ENCODE results near the gene TNNC2. TPM values are rescaled to one million over a fixed set of nuclear protein-coding genes. Genes with fewer than 3 reads are reported as not detected.
A peak's percentile ranks its signal among the peaks of the same experiment; 100 is the strongest.

Gene TNNC2
- total and polyA plus RNA-seq, 2 donors from 2014 or later = 1.9 TPM; not detected in 1

DNA sequence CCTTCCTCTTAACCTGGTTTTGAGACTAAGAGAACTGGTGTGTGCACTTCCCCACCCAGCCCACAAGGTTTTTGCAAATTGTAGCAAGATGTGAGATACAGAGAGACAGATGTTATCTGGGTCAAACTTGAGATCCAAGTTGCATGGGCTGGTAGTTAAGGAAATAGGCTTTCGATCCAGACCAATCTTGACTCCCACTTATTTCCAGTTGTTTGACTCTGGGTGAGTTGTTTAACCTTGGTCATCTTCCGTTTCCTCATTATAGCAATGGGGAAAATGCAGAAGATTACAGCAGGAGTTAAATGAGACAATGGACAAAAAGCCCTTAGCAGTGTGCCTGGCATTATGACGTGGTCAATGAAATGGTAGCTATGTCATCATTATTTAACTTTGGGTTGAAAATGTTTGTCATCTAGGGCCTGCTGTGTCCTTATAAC is 8.2 kb upstream of the TNNC2 start:
- peaks cover 4 to 16% (median 5%) of the 10 kb centered on the region in 3 donors for H3K4me1 ChIP-seq (ENCODE audit: control insufficient read depth in 2 of 3, insufficient read depth in 2 of 3, low read depth in 1 of 3, low read length in 3 of 3)
- peak overlapping the region in 2 of 3 donors; percentile 18 to 64 for H3K4me3 ChIP-seq (ENCODE audit: low read length in 3 of 3)
- peak overlapping the region in 1 of 3 donors; percentile 80 for H3K9ac ChIP-seq (ENCODE audit: low read length in 3 of 3)
- H3K27ac ChIP-seq (ENCODE audit: low read depth in 2 of 2, low read length in 2 of 2) = no peak overlapping the region
- H3K27me3 ChIP-seq (ENCODE audit: control insufficient read depth, insufficient read depth, low read length) = no peaks in the 10 kb centered on the region
- FAIRE-seq (no peak), DNase-seq (no peak)
- no peaks in the 10 kb centered on the region for H3K9me3 ChIP-seq (ENCODE audit: control insufficient read depth in 2 of 3, insufficient read depth in 1 of 3, low read length in 3 of 3)
- peaks cover 0 to 8% (median 0%) of the 10 kb centered on the region in 3 donors for H3K36me3 ChIP-seq (ENCODE audit: control insufficient read depth in 2 of 3, insufficient read depth in 3 of 3, low read length in 3 of 3)
- TF ChIP-seq, protein P1, sequence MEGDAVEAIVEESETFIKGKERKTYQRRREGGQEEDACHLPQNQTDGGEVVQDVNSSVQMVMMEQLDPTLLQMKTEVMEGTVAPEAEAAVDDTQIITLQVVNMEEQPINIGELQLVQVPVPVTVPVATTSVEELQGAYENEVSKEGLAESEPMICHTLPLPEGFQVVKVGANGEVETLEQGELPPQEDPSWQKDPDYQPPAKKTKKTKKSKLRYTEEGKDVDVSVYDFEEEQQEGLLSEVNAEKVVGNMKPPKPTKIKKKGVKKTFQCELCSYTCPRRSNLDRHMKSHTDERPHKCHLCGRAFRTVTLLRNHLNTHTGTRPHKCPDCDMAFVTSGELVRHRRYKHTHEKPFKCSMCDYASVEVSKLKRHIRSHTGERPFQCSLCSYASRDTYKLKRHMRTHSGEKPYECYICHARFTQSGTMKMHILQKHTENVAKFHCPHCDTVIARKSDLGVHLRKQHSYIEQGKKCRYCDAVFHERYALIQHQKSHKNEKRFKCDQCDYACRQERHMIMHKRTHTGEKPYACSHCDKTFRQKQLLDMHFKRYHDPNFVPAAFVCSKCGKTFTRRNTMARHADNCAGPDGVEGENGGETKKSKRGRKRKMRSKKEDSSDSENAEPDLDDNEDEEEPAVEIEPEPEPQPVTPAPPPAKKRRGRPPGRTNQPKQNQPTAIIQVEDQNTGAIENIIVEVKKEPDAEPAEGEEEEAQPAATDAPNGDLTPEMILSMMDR (IDR thresholded peaks at IDR 0.05; ENCODE audit: borderline replicate concordance, extremely low read depth, insufficient read depth) = no peak
- intact Hi-C loops (cut with DNase I) = no loop called here

DNA sequence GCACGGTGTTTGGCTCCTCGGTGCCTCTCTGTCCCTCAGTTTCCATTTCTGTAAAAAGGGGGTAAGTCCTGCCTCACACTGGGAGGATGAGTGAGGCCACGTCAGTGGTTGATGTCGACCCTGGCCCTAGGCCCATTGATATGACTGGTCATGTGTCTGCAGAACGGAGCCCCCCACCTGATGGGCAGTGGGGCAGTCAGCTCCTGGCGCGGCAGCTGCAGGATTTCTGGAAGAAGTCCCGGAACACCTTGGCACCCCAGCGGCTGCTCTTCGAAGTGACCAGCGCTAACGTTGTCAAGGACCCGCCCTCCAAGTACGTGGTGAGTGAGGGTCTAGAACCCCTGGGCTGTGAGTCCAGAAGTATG is 7.7 kb upstream of the TNNC2 start:
- intact Hi-C loops (cut with DNase I) = no loop called here
- H3K4me3 ChIP-seq (ENCODE audit: low read length in 3 of 3) = peak overlapping the region; percentile 53 to 73 (median 64)
- H3K36me3 ChIP-seq (ENCODE audit: control insufficient read depth in 2 of 3, insufficient read depth in 3 of 3, low read length in 3 of 3) = peaks cover 0 to 8% (median 0%) of the 10 kb centered on the region in 3 donors
- peaks cover 4 to 16% (median 5%) of the 10 kb centered on the region in 3 donors for H3K4me1 ChIP-seq (ENCODE audit: control insufficient read depth in 2 of 3, insufficient read depth in 2 of 3, low read depth in 1 of 3, low read length in 3 of 3)
- peak overlapping the region in 1 of 2 donors; percentile 95 for H3K27ac ChIP-seq (ENCODE audit: low read depth in 2 of 2, low read length in 2 of 2)
- DNase-seq = peak in 1 of 5 donors; percentile 67
- H3K9me3 ChIP-seq (ENCODE audit: control insufficient read depth in 2 of 3, insufficient read depth in 1 of 3, low read length in 3 of 3) = no peaks in the 10 kb centered on the region
- H3K9ac ChIP-seq (ENCODE audit: low read length in 3 of 3) = peak overlapping the region; percentile 12 to 80 (median 20)
- FAIRE-seq = no peak
- TF ChIP-seq, protein P1 (IDR thresholded peaks at IDR 0.05; ENCODE audit: borderline replicate concordance, extremely low read depth, insufficient read depth) = no peak
- no peaks in the 10 kb centered on the region for H3K27me3 ChIP-seq (ENCODE audit: control insufficient read depth, insufficient read depth, low read length)

DNA sequence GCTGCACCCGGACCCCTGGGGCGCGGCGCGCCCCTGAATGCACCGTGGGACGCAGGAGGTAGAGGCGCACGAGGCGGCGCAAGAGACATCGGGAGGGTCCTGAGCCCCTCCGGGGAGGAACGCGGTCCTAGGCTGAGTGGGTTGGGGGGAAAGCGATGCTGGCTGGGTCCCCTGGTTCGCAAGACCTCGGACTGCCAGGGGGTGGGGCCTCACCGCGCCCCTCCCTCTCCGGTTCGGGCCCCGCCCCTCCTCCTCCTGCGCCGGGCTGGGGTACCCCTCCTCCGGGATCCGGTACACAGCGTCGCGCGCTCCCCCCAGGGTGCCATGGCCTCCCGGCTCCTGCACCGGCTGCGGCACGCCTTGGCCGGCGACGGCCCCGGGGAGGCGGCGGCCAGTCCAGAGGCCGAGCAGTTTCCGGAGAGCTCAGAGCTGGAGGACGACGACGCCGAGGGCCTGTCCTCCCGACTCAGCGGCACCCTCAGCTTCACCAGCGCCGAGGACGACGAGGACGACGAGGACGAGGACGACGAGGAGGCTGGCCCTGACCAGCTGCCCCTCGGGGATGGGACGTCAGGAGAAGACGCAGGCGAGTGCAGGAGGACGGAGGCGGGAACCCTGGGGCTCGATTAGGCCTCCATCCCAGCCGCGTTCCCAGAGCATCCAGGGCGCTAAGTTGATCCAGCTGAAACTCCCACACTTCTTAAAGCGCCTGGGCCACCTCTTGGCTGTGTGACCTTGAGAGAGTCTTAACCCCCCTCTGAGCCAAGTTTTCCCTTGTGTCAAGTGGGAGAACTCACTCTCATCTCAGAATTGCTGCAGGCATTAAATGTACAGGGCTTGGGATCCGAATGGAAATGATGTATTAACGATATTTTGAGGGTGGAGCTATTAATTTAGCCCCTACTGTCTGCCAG is 7.0 kb upstream of the TNNC2 start:
- no peaks in the 10 kb centered on the region for H3K9me3 ChIP-seq (ENCODE audit: control insufficient read depth in 2 of 3, insufficient read depth in 1 of 3, low read length in 3 of 3)
- intact Hi-C loops (cut with DNase I) = no loop called here
- H3K27ac ChIP-seq (ENCODE audit: low read depth in 2 of 2, low read length in 2 of 2) = peak overlapping the region; percentile 75 to 95
- H3K4me1 ChIP-seq (ENCODE audit: control insufficient read depth in 2 of 3, insufficient read depth in 2 of 3, low read depth in 1 of 3, low read length in 3 of 3) = peaks cover 4 to 16% (median 5%) of the 10 kb centered on the region in 3 donors
- FAIRE-seq = no peak
- TF ChIP-seq, protein P1 (IDR thresholded peaks at IDR 0.05; ENCODE audit: borderline replicate concordance, extremely low read depth, insufficient read depth) = no peak
- peaks cover 0 to 8% (median 0%) of the 10 kb centered on the region in 3 donors for H3K36me3 ChIP-seq (ENCODE audit: control insufficient read depth in 2 of 3, insufficient read depth in 3 of 3, low read length in 3 of 3)
- peak overlapping the region; percentile 56 to 73 (median 64) for H3K4me3 ChIP-seq (ENCODE audit: low read length in 3 of 3)
- H3K9ac ChIP-seq (ENCODE audit: low read length in 3 of 3) = peak overlapping the region; percentile 26 to 80 (median 44)
- H3K27me3 ChIP-seq (ENCODE audit: control insufficient read depth, insufficient read depth, low read length) = no peaks in the 10 kb centered on the region
- peak; percentile 85 to 92 (median 90) for DNase-seq

Measured in kidney (tissue), 14 donors.